HepG2 (cell line): Measurements from ENCODE around the gene IFNA2. TPM values are rescaled to one million over a fixed set of nuclear protein-coding genes. Genes with fewer than 3 reads are reported as not detected.

ENCODE experiments used
- ATAC-seq: fragments of 200-7000 bp; cut with Tn5 transposase; 3 replicates; pipeline ENCODE4 v1.9.1; 2020; ENCODE audit warnings: mild to moderate bottlenecking, moderate library complexity
- BruUV-seq: library from RNA; stranded (reverse); fragments of 400-500 nt; replicated peaks from 2 replicates; lab custom pipeline; 2021; lab: Mats Ljungman, UMichigan
- CTCF ChIA-PET: fragments of 300-600 bp; formaldehyde crosslinking; extraction: SDS; loops from one replicate; lab custom pipeline; 2021; ENCODE audit warnings: low total read pairs, inconsistent platforms, low intra/inter-chr PET ratio; lab: Yijun Ruan, JAX
- POLR2A ChIA-PET: fragments of 350-600 bp; sonication (Branson Sonifier 250); formaldehyde crosslinking; loops from one replicate; lab custom pipeline; 2020; ENCODE audit warnings: antibody characterized with exemption, inconsistent platforms; lab: Yijun Ruan, JAX
- DNase-seq: peaks from one replicate; pipeline ENCODE4 v3.0.0-alpha.2; 2015; ENCODE audit warnings: low spot score
- FAIRE-seq: peaks from 3 replicates; lab custom pipeline; 2011; peaks lifted over from hg19 to GRCh38; lab: Jason Lieb, UNC
- H2AFZ ChIP-seq: one replicate; pipeline ENCODE4 v1.6.1; 2011; ENCODE audit warnings: low read length, inconsistent platforms
- H3K27ac ChIP-seq: fragments of 300-600 bp; 3 replicates; pipeline ENCODE4 v1.8.0; 2011; ENCODE audit warnings: mixed run types, mild to moderate bottlenecking, mixed read lengths, low read length, inconsistent platforms; ENCODE audit not compliant: insufficient read depth; ENCODE audit errors: extremely low read length
- H3K27me3 ChIP-seq, 2 experiments: fragments of 200-600 bp in 1 of 2; 2 replicates in 1 of 2; 3 replicates in 1 of 2; pipeline versions ENCODE4 v1.6.0 to v1.8.0; 2011; ENCODE audit warnings: low read length in 2 of 2, mild to moderate bottlenecking in 2 of 2, moderate library complexity in 2 of 2, inconsistent platforms in 1 of 2; ENCODE audit not compliant: insufficient read depth in 2 of 2, control insufficient read depth in 1 of 2
- H3K36me3 ChIP-seq, 2 experiments: fragments of 200-600 bp in 1 of 2; replicated peaks in 1 of 2; 2 replicates in 1 of 2; 3 replicates in 1 of 2; pipeline versions ENCODE4 v1.5.1 to v1.8.0; 2011; ENCODE audit warnings: low read length in 2 of 2, inconsistent platforms in 1 of 2; ENCODE audit not compliant: insufficient read depth in 2 of 2, control insufficient read depth in 1 of 2
- H3K4me1 ChIP-seq: 2 replicates; pipeline ENCODE4 v1.5.1; 2012; ENCODE audit warnings: low read length, inconsistent platforms; ENCODE audit not compliant: insufficient read depth
- H3K4me2 ChIP-seq: 2 replicates; pipeline ENCODE4 v1.6.0; 2011; ENCODE audit warnings: low read depth, low read length, inconsistent platforms
- H3K4me3 ChIP-seq, 3 experiments: fragments of 200-600 bp in 1 of 3; sonication (generic), shearing (Covaris generic) in 1 of 3; replicated peaks in 1 of 3; 2 replicates each; pipeline ENCODE4 v1.5.1; 2011 to 2016; ENCODE audit warnings: low read length in 3 of 3, inconsistent platforms in 2 of 3, low read depth in 2 of 3, mild to moderate bottlenecking in 2 of 3, control low read depth in 1 of 3, mixed read lengths in 1 of 3; ENCODE audit not compliant: insufficient read depth in 1 of 3
- H3K79me2 ChIP-seq: one replicate; pipeline ENCODE4 v1.6.1; 2011; ENCODE audit warnings: low read length, inconsistent platforms; ENCODE audit not compliant: insufficient read depth
- H3K9ac ChIP-seq: 2 replicates; pipeline ENCODE4 v1.6.0; 2011; ENCODE audit warnings: mild to moderate bottlenecking, low read depth, low read length, inconsistent platforms; ENCODE audit not compliant: insufficient read depth
- H3K9me3 ChIP-seq: 2 replicates; pipeline ENCODE4 v1.5.1; 2012; ENCODE audit warnings: mild to moderate bottlenecking, low read length
- H4K20me1 ChIP-seq: 2 replicates; pipeline ENCODE4 v1.6.0; 2011; ENCODE audit warnings: inconsistent platforms, mild to moderate bottlenecking, low read length, moderate library complexity; ENCODE audit not compliant: insufficient read depth
- CREB1 ChIP-seq, 2 experiments: fragments of 450-650 bp in 1 of 2; IDR thresholded peaks; 2 replicates each; pipeline ENCODE4 v1.6.1; 2016 to 2017; ENCODE audit warnings: control low read depth in 1 of 2, mild to moderate bottlenecking in 1 of 2, missing compliant biosample characterization in 1 of 2, missing genetic modification characterization in 1 of 2
- CTCF ChIP-seq: sonication (generic); formaldehyde crosslinking; IDR thresholded peaks from 2 replicates; pipeline ENCODE4 v1.5.0; 2020; ENCODE audit warnings: mild to moderate bottlenecking, missing genetic modification reagents, moderate library complexity
- GLI4 ChIP-seq: sonication (generic); formaldehyde crosslinking; IDR thresholded peaks from 2 replicates; pipeline ENCODE4 v1.5.1; 2020; ENCODE audit warnings: missing genetic modification reagents, mild to moderate bottlenecking, moderate library complexity, borderline replicate concordance
- KAT8 ChIP-seq: IDR thresholded peaks from 2 replicates; pipeline ENCODE4 v1.6.1; 2016; ENCODE audit warnings: missing genetic modification reagents, missing compliant biosample characterization
- MIER3 ChIP-seq: IDR thresholded peaks from 2 replicates; pipeline ENCODE4 v1.6.1; 2016; ENCODE audit warnings: missing compliant biosample characterization, borderline replicate concordance
- NBN ChIP-seq: fragments of 450-650 bp; conservative IDR thresholded peaks from 2 replicates; pipeline ENCODE4 v1.6.1; 2017
- POLR2G ChIP-seq: fragments of 200-400 bp; formaldehyde crosslinking; IDR thresholded peaks from 2 replicates; pipeline ENCODE4 v1.6.1; 2018; ENCODE audit warnings: mild to moderate bottlenecking, low read depth, low read length, moderate library complexity
- TARDBP ChIP-seq: sonication (generic); formaldehyde crosslinking; IDR thresholded peaks from 2 replicates; pipeline ENCODE4 v1.8.0; 2022; ENCODE audit warnings: mild to moderate bottlenecking, missing genetic modification reagents
- TCF12 ChIP-seq, 2 experiments: fragments of 450-650 bp in 1 of 2; sonication (generic) in 1 of 2; formaldehyde crosslinking in 1 of 2; IDR thresholded peaks; 2 replicates each; pipeline versions ENCODE4 v1.6.1 to v1.8.0; 2017 to 2022; ENCODE audit warnings: antibody characterized with exemption in 1 of 2, mild to moderate bottlenecking in 1 of 2, missing genetic modification reagents in 1 of 2, moderate library complexity in 1 of 2
- ZBTB7B ChIP-seq: sonication (generic); formaldehyde crosslinking; IDR thresholded peaks from 2 replicates; pipeline ENCODE4 v1.4.0; 2020; ENCODE audit warnings: missing genetic modification reagents
- ZMYM2 ChIP-seq: sonication (generic); formaldehyde crosslinking; IDR thresholded peaks from 2 replicates; pipeline ENCODE4 v1.8.0; 2022; ENCODE audit warnings: mild to moderate bottlenecking, missing genetic modification reagents
- ZNF121 ChIP-seq: sonication (generic); formaldehyde crosslinking; IDR thresholded peaks from 2 replicates; pipeline ENCODE4 v1.5.0; 2020; ENCODE audit warnings: mild to moderate bottlenecking, missing genetic modification reagents
- ZNF235 ChIP-seq: sonication (generic); formaldehyde crosslinking; IDR thresholded peaks from 2 replicates; pipeline ENCODE4 v1.8.1; 2023; ENCODE audit warnings: mild to moderate bottlenecking, missing genetic modification reagents, borderline replicate concordance
- ZNF687 ChIP-seq: sonication (generic); formaldehyde crosslinking; IDR thresholded peaks from 2 replicates; pipeline ENCODE4 v1.5.1; 2020; ENCODE audit warnings: mild to moderate bottlenecking, missing genetic modification reagents, moderate library complexity
- ZNF790 ChIP-seq: sonication (generic); formaldehyde crosslinking; IDR thresholded peaks from 2 replicates; pipeline ENCODE4 v1.8.0; 2022; ENCODE audit warnings: missing genetic modification reagents, mild to moderate bottlenecking, borderline replicate concordance
- WGBS: methylation state at CpG from one replicate; pipeline ENCODE4 v1.1.6; 2017; ENCODE audit warnings: low lambda C conversion rate; 5-methylcytosine and 5-hydroxymethylcytosine counted together
- in situ Hi-C: cut with HindIII; loops from 2 replicates; pipeline ENCODE4 v1.10.0; 2017; ENCODE audit warnings: low pct_unique_long_range_greater_than_20kb; ENCODE audit not compliant: extremely low pct_ligation_motif_present
- intact Hi-C: fragments of 100-400 bp; cut with micrococcal nuclease; formaldehyde crosslinking; loops from one replicate; pipeline ENCODE4 v1.10.0; 2022; ENCODE audit not compliant: unreplicated experiment
- polyA plus RNA-seq, 8 experiments: library from polyadenylated mRNA; depleted of rRNA in 3 of 8; stranded (reverse) in 7 of 8; unstranded in 1 of 8; fragments of >200 nt; fragmentation: Illumina TruSeq in 4 of 8; extraction: Trizol in 4 of 8; gene quantifications; 2 replicates each; pipeline versions ENCODE4 v1.2.1 to v1.2.3, GENCODE V29; 2011 to 2016; ENCODE audit warnings: low read depth in 4 of 8, missing spikeins in 1 of 8, mixed read lengths in 1 of 8; ENCODE audit not compliant: insufficient read depth in 1 of 8
- total RNA-seq, 5 experiments: library from RNA; depleted of rRNA; stranded (reverse); fragments of >200 nt; fragmentation: Illumina TruSeq; extraction: Trizol; gene quantifications; 2 replicates each; pipeline ENCODE4 v1.2.3, GENCODE V29; 2016; ENCODE audit warnings: low read depth in 1 of 5

IFNA2 gene
- total and polyA plus RNA-seq, 2 of the 13 experiments (the other 11 are each of a cell fraction or from before 2014, with no cell fraction given): not detected

GRCh38 chr9:21395778-21396717 lies 10.8 kb upstream of the IFNA2 start:
- 1% methylated on average over 20 of the region's 40 CpGs for WGBS
- in situ Hi-C loops: loop anchor here (5.0 kb wide), 1 partner anchor 79 kb away; no protein-coding TSS in a partner anchor
- TF ChIP-seq ZNF790 (CRISPR knock-in tag) (no peak), ZNF235 (no peak), CREB1 (IDR thresholded peaks at IDR 0.05) (no peak), CREB1 (CRISPR knock-in tag; IDR thresholded peaks at IDR 0.05) (no peak), TARDBP (CRISPR knock-in tag) (no peak), ZBTB7B (CRISPR knock-in tag) (peak; percentile 86), ZNF687 (CRISPR knock-in tag) (peak; percentile 51), ZMYM2 (CRISPR knock-in tag) (no peak), ZNF121 (CRISPR knock-in tag) (peak; percentile 74), GLI4 (no peak), POLR2G (no peak), CTCF (CRISPR knock-in tag) (peak; percentile 91), TCF12 (IDR thresholded peaks at IDR 0.05) (no peak), TCF12 (CRISPR knock-in tag; IDR thresholded peaks at IDR 0.05) (no peak), MIER3 (no peak), KAT8 (CRISPR knock-in tag) (0 out of 2 replicates have a peak, but pooled peaks have one; percentile 29), NBN (no peak)

More at GRCh38 chr9:21395778-21396717, 10.8 kb upstream of the IFNA2 start:
- H3K9me3 ChIP-seq: no peaks in the 10 kb centered on the region
- no peaks in the 10 kb centered on the region for H3K36me3 ChIP-seq
- no peaks in the 10 kb centered on the region for H3K4me1 ChIP-seq
- CTCF ChIA-PET: interaction anchor here (1.1 to 2.6 kb wide), 3 partner anchors 70 to 143 kb away, joined by 4 to 23 read pairs (median 6); no protein-coding TSS in a partner anchor
- peak overlapping the region; percentile 31; the same call in 1 of the 2 replicates for H3K9ac ChIP-seq
- FAIRE-seq (no peak), ATAC-seq (peak; percentile 88), DNase-seq (peak; percentile 10)
- peak overlapping the region; percentile 86 for H3K4me2 ChIP-seq
- POLR2A ChIA-PET: interaction anchor here (0.6 to 1.2 kb wide), 2 partner anchors 61 to 67 kb away, joined by 3 read pairs; partner anchors contain the start of gene KLHL9
- peak overlapping the region; percentile 99 for H2AFZ ChIP-seq
- H3K4me3 ChIP-seq: peak overlapping the region; percentile 43 to 71 (median 53)
- no peaks in the 10 kb centered on the region for H3K79me2 ChIP-seq
- no peaks in the 10 kb centered on the region for H4K20me1 ChIP-seq
- H3K27ac ChIP-seq: no peak overlapping the region
- H3K27me3 ChIP-seq: peaks cover 0 to 1% of the 10 kb centered on the region in 2 experiments; a peak in 1 of 5 replicates
- intact Hi-C loops: loop anchor here (1.0 to 5.0 kb wide), 4 partner anchors 70 to 159 kb away; no protein-coding TSS in a partner anchor
- no TSS peak for BruUV-seq
